ENCODE measurements around the gene MACO1.

DNA sequence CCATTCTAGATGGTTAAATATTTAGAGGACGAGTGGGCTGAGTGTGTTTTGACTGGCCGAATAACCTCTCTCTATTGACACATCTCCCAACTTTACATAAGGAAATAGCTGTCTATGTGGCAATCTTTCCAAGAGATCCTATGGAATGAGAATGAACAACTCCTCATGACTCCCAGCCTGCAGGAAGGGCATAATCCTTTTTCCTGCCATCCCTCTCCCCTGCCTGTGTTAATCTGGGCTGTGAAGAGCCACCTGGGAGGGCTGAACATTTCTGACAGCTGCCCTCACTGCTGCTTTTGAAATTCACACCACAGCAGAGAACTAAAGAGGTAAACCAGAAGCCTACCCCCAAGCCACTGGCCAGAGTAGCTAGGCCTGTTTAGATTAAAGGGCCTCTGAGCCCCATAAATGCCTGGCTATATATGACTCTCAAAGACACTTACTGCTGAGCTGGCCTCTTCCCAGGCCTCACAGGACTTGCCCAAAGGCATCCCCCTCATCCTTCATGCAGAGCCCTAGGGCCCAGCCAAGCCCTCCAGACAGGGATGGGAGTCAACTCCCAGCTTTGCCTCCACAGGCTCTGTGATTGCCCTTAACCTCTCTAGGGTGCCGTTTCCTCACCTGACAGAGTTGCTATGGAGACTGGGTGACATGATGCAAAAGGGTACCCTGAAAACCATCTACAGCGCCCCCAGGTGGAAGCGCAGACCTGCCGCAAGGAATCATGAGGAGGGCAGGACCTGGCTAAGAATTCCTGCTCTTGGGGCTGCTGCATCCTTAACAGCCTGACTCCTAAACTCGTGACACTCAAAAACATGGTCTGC, 70.8 kb downstream of the MACO1 start:
- TF ChIP-seq, protein P1, sequence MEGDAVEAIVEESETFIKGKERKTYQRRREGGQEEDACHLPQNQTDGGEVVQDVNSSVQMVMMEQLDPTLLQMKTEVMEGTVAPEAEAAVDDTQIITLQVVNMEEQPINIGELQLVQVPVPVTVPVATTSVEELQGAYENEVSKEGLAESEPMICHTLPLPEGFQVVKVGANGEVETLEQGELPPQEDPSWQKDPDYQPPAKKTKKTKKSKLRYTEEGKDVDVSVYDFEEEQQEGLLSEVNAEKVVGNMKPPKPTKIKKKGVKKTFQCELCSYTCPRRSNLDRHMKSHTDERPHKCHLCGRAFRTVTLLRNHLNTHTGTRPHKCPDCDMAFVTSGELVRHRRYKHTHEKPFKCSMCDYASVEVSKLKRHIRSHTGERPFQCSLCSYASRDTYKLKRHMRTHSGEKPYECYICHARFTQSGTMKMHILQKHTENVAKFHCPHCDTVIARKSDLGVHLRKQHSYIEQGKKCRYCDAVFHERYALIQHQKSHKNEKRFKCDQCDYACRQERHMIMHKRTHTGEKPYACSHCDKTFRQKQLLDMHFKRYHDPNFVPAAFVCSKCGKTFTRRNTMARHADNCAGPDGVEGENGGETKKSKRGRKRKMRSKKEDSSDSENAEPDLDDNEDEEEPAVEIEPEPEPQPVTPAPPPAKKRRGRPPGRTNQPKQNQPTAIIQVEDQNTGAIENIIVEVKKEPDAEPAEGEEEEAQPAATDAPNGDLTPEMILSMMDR (conservative IDR thresholded peaks at IDR 0.05) = 0 out of 2 replicates have a peak, but pooled peaks have one; percentile 22
- no peak for TF ChIP-seq EZH2 (IDR thresholded peaks at IDR 0.05; ENCODE audit: low read depth)

Data from PC-9 (cell line).